WERI-Rb-1 (cell line): ENCODE data around the gene TMEM176B.

Experiments
- DNase-seq: peaks from one replicate; pipeline ENCODE4 v3.0.0-alpha.2; 2020
- H3K27ac ChIP-seq: fragments of 250-450 bp; sonication (Bioruptor Pico); 2 replicates; pipeline ENCODE4 v1.5.1; 2020; ENCODE audit warnings: mild to moderate bottlenecking, moderate library complexity
- H3K27me3 ChIP-seq: fragments of 250-450 bp; sonication (Bioruptor Pico); 2 replicates; pipeline ENCODE4 v1.5.1; 2021; ENCODE audit warnings: mild to moderate bottlenecking, low read depth, moderate library complexity; ENCODE audit not compliant: insufficient read depth, severe bottlenecking
- H3K36me3 ChIP-seq: fragments of 250-450 bp; sonication (Bioruptor Pico); 2 replicates; pipeline ENCODE4 v1.5.1; 2020; ENCODE audit warnings: mild to moderate bottlenecking, moderate library complexity
- H3K4me3 ChIP-seq: 2 replicates; pipeline ENCODE4 v1.5.1; 2011; ENCODE audit warnings: low read depth, mild to moderate bottlenecking, control low read depth, low read length
- H3K9me3 ChIP-seq: fragments of 250-450 bp; sonication (Bioruptor Pico); 2 replicates; pipeline ENCODE4 v1.5.1; 2021; ENCODE audit warnings: mild to moderate bottlenecking, moderate library complexity; ENCODE audit not compliant: severe bottlenecking
- TF ChIP-seq, protein P1 (sequence below): IDR thresholded peaks from 2 replicates; pipeline ENCODE4 v1.5.1; 2011; ENCODE audit warnings: low read depth, mild to moderate bottlenecking, control low read depth, inconsistent platforms, low read length

Gene TMEM176B

DNA sequence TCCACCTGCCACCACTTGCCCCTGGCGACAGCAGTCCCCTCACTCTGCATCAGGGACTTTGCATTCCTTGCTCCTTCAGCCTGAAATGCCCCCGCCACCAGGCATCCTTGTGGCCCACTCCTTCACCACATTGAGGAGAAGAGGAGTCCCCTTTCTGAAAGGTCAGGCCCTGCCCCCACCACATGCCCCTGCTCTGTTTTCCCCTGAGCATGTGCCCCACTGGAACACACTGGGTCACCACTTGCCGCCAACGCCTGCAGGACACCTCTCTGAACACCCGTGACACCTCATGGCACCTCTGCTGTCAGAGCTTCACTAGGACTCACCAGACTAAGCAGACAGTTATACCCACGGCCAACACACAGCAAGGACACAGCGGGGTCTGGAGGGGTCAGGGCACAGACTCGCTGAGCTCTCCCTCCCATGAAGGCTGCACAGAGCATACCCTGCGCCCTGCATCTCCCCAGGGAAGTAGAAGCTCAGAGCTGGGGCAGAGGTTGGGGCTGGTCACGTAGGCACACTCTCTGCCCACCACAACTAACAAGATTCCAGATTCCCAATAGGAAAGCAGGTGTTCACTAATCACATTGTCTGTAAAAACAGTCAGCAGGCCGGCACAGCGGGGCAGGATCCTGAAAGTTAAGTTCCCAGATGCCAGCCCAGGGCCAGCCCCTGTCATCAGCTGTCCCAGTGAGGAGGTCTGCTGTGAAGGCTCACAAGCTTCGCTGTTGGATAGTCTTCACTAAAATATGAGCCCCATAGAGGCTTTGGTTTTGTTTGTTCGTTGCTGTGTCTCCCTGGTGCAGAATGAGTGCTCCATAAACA, 46.3 kb upstream of the TMEM176B start:
- TF ChIP-seq, protein P1, sequence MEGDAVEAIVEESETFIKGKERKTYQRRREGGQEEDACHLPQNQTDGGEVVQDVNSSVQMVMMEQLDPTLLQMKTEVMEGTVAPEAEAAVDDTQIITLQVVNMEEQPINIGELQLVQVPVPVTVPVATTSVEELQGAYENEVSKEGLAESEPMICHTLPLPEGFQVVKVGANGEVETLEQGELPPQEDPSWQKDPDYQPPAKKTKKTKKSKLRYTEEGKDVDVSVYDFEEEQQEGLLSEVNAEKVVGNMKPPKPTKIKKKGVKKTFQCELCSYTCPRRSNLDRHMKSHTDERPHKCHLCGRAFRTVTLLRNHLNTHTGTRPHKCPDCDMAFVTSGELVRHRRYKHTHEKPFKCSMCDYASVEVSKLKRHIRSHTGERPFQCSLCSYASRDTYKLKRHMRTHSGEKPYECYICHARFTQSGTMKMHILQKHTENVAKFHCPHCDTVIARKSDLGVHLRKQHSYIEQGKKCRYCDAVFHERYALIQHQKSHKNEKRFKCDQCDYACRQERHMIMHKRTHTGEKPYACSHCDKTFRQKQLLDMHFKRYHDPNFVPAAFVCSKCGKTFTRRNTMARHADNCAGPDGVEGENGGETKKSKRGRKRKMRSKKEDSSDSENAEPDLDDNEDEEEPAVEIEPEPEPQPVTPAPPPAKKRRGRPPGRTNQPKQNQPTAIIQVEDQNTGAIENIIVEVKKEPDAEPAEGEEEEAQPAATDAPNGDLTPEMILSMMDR, result no peak
- Histone ChIP-seq H3K36me3 (no peaks in the 10 kb centered on the region), H3K27ac (no peak overlapping the region)

DNA sequence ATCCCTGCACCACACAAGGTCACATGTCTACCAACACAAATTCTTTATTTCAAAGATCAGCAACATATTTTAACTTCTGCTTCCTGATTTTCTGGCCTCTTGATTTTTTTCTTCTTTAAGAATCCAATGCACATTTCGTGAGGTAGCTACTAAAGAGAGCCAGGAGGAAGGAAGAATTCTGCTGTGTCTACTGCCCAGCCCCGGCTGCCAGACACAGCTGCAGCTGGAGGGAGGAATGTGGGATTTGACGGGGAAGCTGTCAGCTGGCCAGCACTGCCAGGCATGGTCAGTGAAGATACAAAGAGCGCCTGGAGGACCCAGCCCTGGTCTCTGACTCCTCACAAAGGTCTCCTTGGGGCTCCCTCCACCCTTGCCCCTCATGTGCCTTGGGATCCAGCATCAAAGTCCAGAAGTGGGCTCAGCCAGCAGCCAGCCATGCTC, 45.3 kb upstream of the TMEM176B start:
- no peak for DNase-seq
- H3K27me3 ChIP-seq, result no peaks in the 10 kb centered on the region
- no peaks in the 10 kb centered on the region for H3K36me3 ChIP-seq
- TF ChIP-seq, protein P1, result no peak
- no peaks in the 10 kb centered on the region for H3K9me3 ChIP-seq
- no peak overlapping the region for H3K27ac ChIP-seq
- H3K4me3 ChIP-seq, result no peak overlapping the region

More for the DNA sequence above, 46.3 kb upstream of the TMEM176B start:
- no peaks in the 10 kb centered on the region for H3K27me3 ChIP-seq
- H3K9me3 ChIP-seq, result no peaks in the 10 kb centered on the region
- no peak overlapping the region for H3K4me3 ChIP-seq
- no peak for DNase-seq

DNA sequence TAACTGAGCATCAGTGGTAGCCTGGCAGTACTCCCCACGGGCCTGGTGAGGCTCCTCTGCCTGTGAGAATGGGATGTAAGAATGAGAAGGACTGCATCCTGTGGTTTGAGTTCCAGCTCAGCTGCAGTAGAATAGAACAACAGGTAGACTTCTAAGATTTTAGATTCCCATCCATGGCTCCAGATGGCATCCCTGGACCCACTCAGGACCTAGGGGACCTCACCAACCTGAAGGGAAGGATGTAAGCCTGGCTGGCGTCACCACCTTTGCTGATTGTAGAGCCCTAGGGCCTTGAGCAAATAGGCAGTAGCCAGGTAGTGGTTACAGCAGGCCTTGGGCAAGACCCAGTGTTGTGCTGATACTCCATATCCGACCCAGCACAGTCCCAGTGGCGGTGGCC, 42.6 kb upstream of the TMEM176B start:
- TF ChIP-seq, protein P1, result no peak
- Histone ChIP-seq H3K4me3 (no peak overlapping the region), H3K27ac (no peak overlapping the region), H3K36me3 (no peaks in the 10 kb centered on the region), H3K27me3 (no peaks in the 10 kb centered on the region), H3K9me3 (no peaks in the 10 kb centered on the region)
- no peak for DNase-seq

DNA sequence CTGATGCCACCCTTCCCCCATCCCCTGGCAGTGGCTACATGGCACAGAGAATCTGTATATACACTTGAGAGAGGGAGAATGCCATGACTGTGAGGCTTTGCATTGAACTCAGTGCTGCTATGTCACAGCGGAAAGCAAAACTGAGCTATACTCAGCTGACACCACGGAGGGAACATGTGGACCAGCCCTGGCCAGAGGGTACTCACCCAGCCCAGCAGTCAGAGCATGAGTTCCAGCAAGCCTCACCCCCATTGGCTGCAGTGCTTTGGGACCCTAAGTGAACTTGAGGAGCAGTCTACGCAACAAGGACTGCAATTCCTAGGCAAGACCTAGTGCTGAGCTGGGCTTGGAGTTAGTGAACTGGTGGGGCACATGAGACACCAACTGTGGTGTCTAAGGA, 41.9 kb upstream of the TMEM176B start:
- Histone ChIP-seq H3K27me3 (no peaks in the 10 kb centered on the region), H3K4me3 (no peak overlapping the region), H3K27ac (no peak overlapping the region), H3K36me3 (no peaks in the 10 kb centered on the region), H3K9me3 (no peaks in the 10 kb centered on the region)
- TF ChIP-seq, protein P1, result no peak
- DNase-seq, result no peak

DNA sequence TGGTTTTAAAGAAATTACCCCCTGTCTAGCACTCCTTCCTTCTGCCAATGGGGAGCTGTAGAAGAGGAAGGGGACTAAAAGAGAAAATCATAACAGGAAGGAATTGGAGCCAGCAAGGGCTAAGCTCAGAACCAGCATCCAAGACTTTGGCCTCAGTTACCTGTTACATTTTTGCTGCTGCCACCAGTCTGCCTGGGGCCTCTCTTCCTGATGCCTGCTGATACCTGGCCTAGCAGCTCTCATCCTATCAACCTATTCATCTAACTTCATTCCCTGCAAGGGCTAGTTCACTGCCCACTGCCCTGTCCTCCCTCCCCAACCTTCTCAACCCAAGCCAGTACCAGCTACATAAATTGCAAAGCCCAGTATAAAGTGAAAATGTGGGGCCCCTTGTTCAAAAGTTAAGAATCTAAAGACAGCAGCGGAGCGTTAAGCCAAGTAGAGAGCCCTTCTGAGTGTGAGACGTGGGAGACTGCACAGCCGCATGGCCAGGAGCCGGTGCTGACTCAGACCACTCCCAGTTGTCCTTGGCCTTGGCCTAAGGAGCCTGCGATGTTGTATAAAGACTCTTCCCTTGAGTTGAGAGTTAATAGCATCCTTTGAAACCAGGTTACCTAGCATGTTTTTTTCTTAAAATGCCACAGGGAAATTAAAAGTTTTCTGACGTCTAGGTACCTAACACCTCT, 38.9 kb upstream of the TMEM176B start:
- TF ChIP-seq, protein P1, result no peak
- H3K4me3 ChIP-seq, result no peak overlapping the region
- H3K27ac ChIP-seq, result no peak overlapping the region
- no peaks in the 10 kb centered on the region for H3K36me3 ChIP-seq
- DNase-seq, result no peak
- no peaks in the 10 kb centered on the region for H3K9me3 ChIP-seq
- no peaks in the 10 kb centered on the region for H3K27me3 ChIP-seq
